Left ventricle myocardium inferior (tissue), 1 donor: Measurements from ENCODE around the gene SNTB2. TPM values are rescaled to one million over a fixed set of nuclear protein-coding genes. Genes with fewer than 3 reads are reported as not detected.
A peak's percentile ranks its signal among the peaks of the same experiment; 100 is the strongest.
"Not testable (repeated sequence)": the region's sequence is repeated elsewhere in the genome, so short reads cannot be mapped to it uniquely, and the experiment has no call there.

Experiments
- DNase-seq: peaks from one replicate; pipeline ENCODE4 v3.0.0-alpha.2; 2020
- H3K27ac ChIP-seq: fragments of 200-600 bp; replicated peaks from 2 replicates; pipeline ENCODE4 v1.8.0; 2021
- H3K27me3 ChIP-seq: fragments of 200-600 bp; 2 replicates; pipeline ENCODE4 v1.8.0; 2021; ENCODE audit warnings: low read depth
- H3K36me3 ChIP-seq: fragments of 200-600 bp; 2 replicates; pipeline ENCODE4 v1.8.0; 2021
- H3K4me1 ChIP-seq: fragments of 200-600 bp; 2 replicates; pipeline ENCODE4 v1.8.0; 2021
- H3K4me3 ChIP-seq: fragments of 200-600 bp; 2 replicates; pipeline ENCODE4 v1.8.0; 2021; ENCODE audit warnings: mild to moderate bottlenecking, moderate library complexity
- H3K9me3 ChIP-seq: fragments of 200-600 bp; replicated peaks from 2 replicates; pipeline ENCODE4 v1.8.0; 2021
- CTCF ChIP-seq: fragments of 200-600 bp; IDR thresholded peaks from 2 replicates; pipeline ENCODE4 v1.8.0; 2021; ENCODE audit warnings: antibody characterized with exemption, mild to moderate bottlenecking, borderline replicate concordance
- intact Hi-C: fragments of 100-400 bp; cut with micrococcal nuclease; formaldehyde crosslinking; loops from one replicate; pipeline ENCODE4 v1.11.0; 2022
- total RNA-seq: library from RNA; stranded (reverse); fragmentation: NEBNext Ultra II Directional; extraction: Animal tissue kit (Norgen Biotek cat#: 25700); gene quantifications from one replicate; pipeline ENCODE4 v1.2.1, GENCODE V29; 2021
- donor health status: DM: no; HTN: yes; CAD: no; lungs with severe emphysema.

The SNTB2 gene
- total RNA-seq, 1 donor from 2014 or later: 10.2 TPM

GRCh38 chr16:69253870-69254341 is 66.9 kb downstream of the SNTB2 start:
- Histone ChIP-seq H3K9me3 (no peaks in the 10 kb centered on the region), H3K36me3 (no peaks in the 10 kb centered on the region), H3K27me3 (no peaks in the 10 kb centered on the region), H3K4me1 (no peaks in the 10 kb centered on the region), H3K4me3 (no peak overlapping the region), H3K27ac (peak overlapping the region; percentile 67)
- intact Hi-C loops: no loop called here
- DNase-seq: no peak
- TF ChIP-seq CTCF: no peak

GRCh38 chr16:69259428-69259764 is 72.4 kb downstream of the SNTB2 start:
- H3K27ac ChIP-seq, H3K27me3 ChIP-seq, DNase-seq, intact Hi-C loops, H3K4me1 ChIP-seq, H3K4me3 ChIP-seq, H3K9me3 ChIP-seq: not testable (repeated sequence)
- peaks cover 23% of the 10 kb centered on the region for H3K36me3 ChIP-seq

- no peak overlapping the region for H3K4me3 ChIP-seq
- H3K36me3 ChIP-seq: peaks cover 23% of the 10 kb centered on the region
- no peak overlapping the region for H3K27ac ChIP-seq
- no peaks in the 10 kb centered on the region for H3K4me1 ChIP-seq
- TF ChIP-seq CTCF: no peak
- intact Hi-C loops: no loop called here
- H3K9me3 ChIP-seq: no peaks in the 10 kb centered on the region
- no peaks in the 10 kb centered on the region for H3K27me3 ChIP-seq
- no peak for DNase-seq
These were observed 73.1 kb downstream of the SNTB2 start for GRCh38 chr16:69260019-69260418.

GRCh38 chr16:69260506-69260905 is 73.5 kb downstream of the SNTB2 start:
- TF ChIP-seq CTCF: no peak
- no peak for DNase-seq

GRCh38 chr16:69266334-69267063 is 79.5 kb downstream of the SNTB2 start:
- Histone ChIP-seq H3K27me3 (no peaks in the 10 kb centered on the region), H3K36me3 (peaks cover 8% of the 10 kb centered on the region), H3K4me1 (no peaks in the 10 kb centered on the region), H3K27ac (no peak overlapping the region), H3K9me3 (no peaks in the 10 kb centered on the region), H3K4me3 (no peak overlapping the region)
- no peak for TF ChIP-seq CTCF
- intact Hi-C loops: no loop called here
- no peak for DNase-seq

More at GRCh38 chr16:69260506-69260905, 73.5 kb downstream of the SNTB2 start:
- Histone ChIP-seq H3K9me3 (no peaks in the 10 kb centered on the region), H3K36me3 (peaks cover 23% of the 10 kb centered on the region), H3K4me1 (no peaks in the 10 kb centered on the region), H3K27ac (no peak overlapping the region), H3K27me3 (no peaks in the 10 kb centered on the region), H3K4me3 (no peak overlapping the region)
- intact Hi-C loops: no loop called here

- no peaks in the 10 kb centered on the region for H3K4me1 ChIP-seq
- H3K27me3 ChIP-seq: no peaks in the 10 kb centered on the region
- no peak overlapping the region for H3K4me3 ChIP-seq
- H3K36me3 ChIP-seq: peaks cover 3% of the 10 kb centered on the region
- intact Hi-C loops: no loop called here
- no peak for DNase-seq
- no peaks in the 10 kb centered on the region for H3K9me3 ChIP-seq
- TF ChIP-seq CTCF: no peak
- no peak overlapping the region for H3K27ac ChIP-seq
These were observed 80.7 kb downstream of the SNTB2 start for GRCh38 chr16:69267633-69268032.
